ENCODE measurements around the gene TMED1. TPM values are rescaled to one million over a fixed set of nuclear protein-coding genes. Genes with fewer than 3 reads are reported as not detected.

TMED1 gene
- total RNA-seq, 4 donors from 2014 or later: 14.4 to 34.9 (median 26.5) TPM

DNA sequence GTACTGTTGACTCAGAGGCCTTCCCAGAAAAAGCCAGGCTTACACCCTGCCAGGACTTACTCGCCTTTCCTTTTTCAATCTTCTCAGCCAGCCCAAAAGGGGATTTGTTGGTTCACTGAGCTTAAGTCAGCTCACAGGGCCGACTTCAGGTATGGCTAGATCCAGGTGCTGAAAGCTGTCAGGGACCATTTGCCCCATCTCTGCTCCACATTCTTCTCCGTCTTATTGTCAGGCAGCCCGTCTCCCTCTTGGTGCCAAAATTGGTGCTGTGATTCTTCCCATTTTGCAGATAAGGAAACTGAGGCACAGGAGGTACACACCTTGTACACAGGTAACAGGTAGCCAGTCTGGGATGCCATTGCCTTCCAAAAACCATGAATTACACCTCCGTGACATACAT, 14.6 kb upstream of the TMED1 start:
- WGBS, 2 donors: 91 to 95% methylated on average over 5 of the region's 5 CpGs
- TF ChIP-seq POLR2A (IDR thresholded peaks at IDR 0.05) (no peak), CTCF (IDR thresholded peaks at IDR 0.05) (no peak)
- H3K4me3 ChIP-seq (ENCODE audit: low read depth, poor library complexity, severe bottlenecking): no peak overlapping the region
- DNase-seq (ENCODE audit: low spot score in 2 of 2): no peak
- intact Hi-C loops (cut with DNase I; ENCODE audit: low total_unique reads): no loop called here

- intact Hi-C loops (cut with DNase I; ENCODE audit: low total_unique reads): no loop called here
- no peak for DNase-seq (ENCODE audit: low spot score in 2 of 2)
- H3K4me3 ChIP-seq (ENCODE audit: low read depth, poor library complexity, severe bottlenecking): no peak within 1 kb of the TSS
- 30 to 49% methylated on average over 11 to 14 of the region's 14 CpGs for WGBS, 2 donors
- no peak for TF ChIP-seq POLR2A (IDR thresholded peaks at IDR 0.05)
- no peak for TF ChIP-seq CTCF (IDR thresholded peaks at IDR 0.05)
Observed at GRCh38 chr19:10848230-10848856, 12.3 kb upstream of the TMED1 start, which contains the start of gene C19orf38. Gene C19orf38, plus strand, starts transcription at chr19:10848415. Its CDS starts 94 bp downstream, at chr19:10848509.

- intact Hi-C loops (cut with DNase I; ENCODE audit: low total_unique reads): no loop called here
- WGBS, 2 donors: 87 to 89% methylated on average over 2 of the region's 2 CpGs
- no peak overlapping the region for H3K4me3 ChIP-seq (ENCODE audit: low read depth, poor library complexity, severe bottlenecking)
- DNase-seq (ENCODE audit: low spot score in 2 of 2): no peak
- TF ChIP-seq CTCF (IDR thresholded peaks at IDR 0.05): no peak
- TF ChIP-seq POLR2A (IDR thresholded peaks at IDR 0.05): no peak
Observed at GRCh38 chr19:10846500-10847202, 10.6 kb upstream of the TMED1 start.

DNA sequence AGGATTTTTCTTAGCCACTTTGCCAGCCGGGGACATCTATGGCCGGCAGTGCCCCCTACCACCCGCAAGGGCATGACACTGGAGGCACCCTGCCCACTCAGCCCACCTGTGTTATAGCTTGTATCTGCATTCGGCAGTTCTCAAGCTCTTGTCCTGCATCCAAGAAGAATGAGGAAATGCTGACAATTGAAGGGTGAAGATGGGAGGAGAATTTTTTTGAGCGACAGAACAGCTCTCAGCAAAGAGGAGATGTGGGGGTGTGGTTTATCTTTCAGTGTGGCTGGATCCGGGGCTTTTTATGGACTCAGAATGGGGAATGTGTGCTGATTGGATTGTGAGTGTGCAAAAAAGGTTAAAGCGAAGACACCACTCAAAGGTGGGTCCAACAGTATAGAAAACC, 6.8 kb upstream of the TMED1 start:
- WGBS, 2 donors: 82 to 87% methylated on average over 7 of the region's 7 CpGs
- DNase-seq (ENCODE audit: low spot score in 2 of 2): no peak
- no peak for TF ChIP-seq CTCF (IDR thresholded peaks at IDR 0.05)
- TF ChIP-seq POLR2A (IDR thresholded peaks at IDR 0.05): no peak
- H3K4me3 ChIP-seq (ENCODE audit: low read depth, poor library complexity, severe bottlenecking): no peak overlapping the region
- intact Hi-C loops (cut with DNase I; ENCODE audit: low total_unique reads): no loop called here

- no peak for DNase-seq (ENCODE audit: low spot score in 2 of 2)
- no peak overlapping the region for H3K4me3 ChIP-seq (ENCODE audit: low read depth, poor library complexity, severe bottlenecking)
- intact Hi-C loops (cut with DNase I; ENCODE audit: low total_unique reads): no loop called here
- TF ChIP-seq POLR2A (IDR thresholded peaks at IDR 0.05) (no peak), CTCF (IDR thresholded peaks at IDR 0.05) (no peak)
- 86 to 90% methylated on average over 10 of the region's 10 CpGs for WGBS, 2 donors
Observed at GRCh38 chr19:10839114-10840050, 3.4 kb upstream of the TMED1 start.

Measured in lower leg skin (tissue), 4 donors.